CD14-positive monocyte (primary cell): ENCODE measurements around the gene NMUR1. TPM values are rescaled to one million over a fixed set of nuclear protein-coding genes. Genes with fewer than 3 reads are reported as not detected.

Experiments used
- DNase-seq, 3 donors: peaks; one replicate each; pipeline ENCODE4 v3.0.0-alpha.2; 2011 to 2022
- H2AFZ ChIP-seq: 2 replicates; pipeline ENCODE4 v1.6.0; 2012; ENCODE audit warnings: mild to moderate bottlenecking, low read depth, low read length, inconsistent platforms; ENCODE audit not compliant: insufficient read depth, poor library complexity, severe bottlenecking
- H3K27ac ChIP-seq, 2 donors: 1 replicate in 1 of 2; 2 replicates in 1 of 2; pipeline ENCODE4 v1.5.1; 2012 to 2013; ENCODE audit warnings: low read length in 2 of 2, control low read depth in 1 of 2, inconsistent platforms in 1 of 2, low read depth in 1 of 2, mild to moderate bottlenecking in 1 of 2
- H3K27me3 ChIP-seq, 2 donors: one replicate each; pipeline versions ENCODE4 v1.6.0 to v1.6.1; 2011 to 2013; ENCODE audit warnings: low read length in 2 of 2; ENCODE audit not compliant: control insufficient read depth in 2 of 2, insufficient read depth in 2 of 2
- H3K36me3 ChIP-seq, 2 donors: replicated peaks in 1 of 2; 1 replicate in 1 of 2; 2 replicates in 1 of 2; pipeline versions ENCODE4 v1.5.1 to v1.6.1; 2012 to 2013; ENCODE audit warnings: low read length in 2 of 2, control low read depth in 1 of 2, inconsistent platforms in 1 of 2, mild to moderate bottlenecking in 1 of 2; ENCODE audit not compliant: insufficient read depth in 2 of 2, control insufficient read depth in 1 of 2
- H3K4me1 ChIP-seq, 2 donors: 1 replicate in 1 of 2; 2 replicates in 1 of 2; pipeline versions ENCODE4 v1.5.1 to v1.6.1; 2012 to 2013; ENCODE audit warnings: low read length in 2 of 2, control low read depth in 1 of 2, inconsistent platforms in 1 of 2, mild to moderate bottlenecking in 1 of 2, moderate library complexity in 1 of 2; ENCODE audit not compliant: insufficient read depth in 2 of 2, control insufficient read depth in 1 of 2
- H3K4me2 ChIP-seq: replicated peaks from 2 replicates; pipeline ENCODE3; 2012; ENCODE audit warnings: low read length, moderate library complexity, mild to moderate bottlenecking; ENCODE audit not compliant: poor library complexity, severe bottlenecking; ENCODE audit errors: extremely low read depth
- H3K4me3 ChIP-seq, 3 experiments: fragments of 200-600 bp in 1 of 3; sonication (generic) in 1 of 3; replicated peaks in 1 of 3; 1 replicate in 2 of 3; 2 replicates in 1 of 3; pipeline ENCODE4 v1.5.1; 2011 to 2013; ENCODE audit warnings: low read length in 3 of 3, mild to moderate bottlenecking in 3 of 3, control low read depth in 2 of 3, low read depth in 2 of 3, inconsistent platforms in 1 of 3, moderate library complexity in 1 of 3
- H3K79me2 ChIP-seq: 2 replicates; pipeline ENCODE4 v1.6.0; 2012; ENCODE audit warnings: mild to moderate bottlenecking, control low read depth, inconsistent platforms, low read length, moderate library complexity; ENCODE audit not compliant: insufficient read depth
- H3K9ac ChIP-seq: 2 replicates; pipeline ENCODE4 v1.6.0; 2017; ENCODE audit warnings: low read length, mild to moderate bottlenecking; ENCODE audit not compliant: insufficient read depth, poor library complexity, severe bottlenecking
- H3K9me3 ChIP-seq, 2 donors: replicated peaks in 1 of 2; 1 replicate in 1 of 2; 2 replicates in 1 of 2; pipeline versions ENCODE4 v1.5.1 to v1.6.1; 2012 to 2013; ENCODE audit warnings: low read length in 2 of 2, control low read depth in 1 of 2; ENCODE audit not compliant: control insufficient read depth in 1 of 2, insufficient read depth in 1 of 2
- H4K20me1 ChIP-seq: 2 replicates; pipeline ENCODE4 v1.6.0; 2012; ENCODE audit warnings: mild to moderate bottlenecking, low read length, control low read depth, moderate library complexity; ENCODE audit not compliant: insufficient read depth
- H3K27ac Mint-ChIP-seq, 7 donors: one replicate each; pipeline ENCODE4 v1.8.0; 2020; ENCODE audit warnings: mild to moderate bottlenecking in 7 of 7, mixed read lengths in 7 of 7, moderate library complexity in 6 of 7, inconsistent platforms in 2 of 7
- H3K27me3 Mint-ChIP-seq, 3 donors: one replicate each; pipeline ENCODE4 v1.8.0; 2021 to 2022; ENCODE audit warnings: low read depth in 3 of 3, mild to moderate bottlenecking in 3 of 3, mixed read lengths in 3 of 3, moderate library complexity in 3 of 3, inconsistent platforms in 1 of 3
- H3K36me3 Mint-ChIP-seq, 2 donors: one replicate each; pipeline ENCODE4 v1.8.0; 2020; ENCODE audit warnings: mixed read lengths in 2 of 2, inconsistent platforms in 1 of 2, mild to moderate bottlenecking in 1 of 2
- H3K4me1 Mint-ChIP-seq: one replicate; pipeline ENCODE4 v1.8.0; 2020; ENCODE audit warnings: mild to moderate bottlenecking, mixed read lengths
- H3K4me3 Mint-ChIP-seq, 2 donors: one replicate each; pipeline ENCODE4 v1.8.0; 2020; ENCODE audit warnings: mild to moderate bottlenecking in 2 of 2, mixed read lengths in 2 of 2, moderate library complexity in 1 of 2
- H3K9me3 Mint-ChIP-seq, 7 donors: one replicate each; pipeline ENCODE4 v1.8.0; 2020 to 2022; ENCODE audit warnings: mixed read lengths in 7 of 7, mild to moderate bottlenecking in 6 of 7, moderate library complexity in 6 of 7, inconsistent platforms in 2 of 7
- WGBS: methylation state at CpG from one replicate; pipeline ENCODE4 v1.1.5; 2013; ENCODE audit warnings: missing lambda C conversion rate; ENCODE audit not compliant: insufficient coverage; 5-methylcytosine and 5-hydroxymethylcytosine counted together
- intact Hi-C, 2 donors: fragments of 100-400 bp; cut with micrococcal nuclease; formaldehyde crosslinking; loops; one replicate each; pipeline versions ENCODE4 v1.15.0 to v1.15.1; 2023
- polyA plus RNA-seq, 3 donors: library from polyadenylated mRNA; depleted of rRNA in 1 of 3; unstranded in 2 of 3; stranded (reverse) in 1 of 3; fragments of 300-500 nt in 2 of 3; fragments of >200 nt in 1 of 3; fragmentation: Illumina TruSeq in 2 of 3; gene quantifications; 1 replicate in 2 of 3; 2 replicates in 1 of 3; pipeline ENCODE4 v1.2.3, GENCODE V29; 2012 to 2021
- TF ChIP-seq, protein P1 (sequence below): fragments of 200-600 bp; IDR thresholded peaks from one replicate; pipeline ENCODE4 v1.8.0; 2022; ENCODE audit warnings: antibody characterized with exemption, mild to moderate bottlenecking

NMUR1 gene
- polyA plus RNA-seq, 3 donors = not detected

DNA sequence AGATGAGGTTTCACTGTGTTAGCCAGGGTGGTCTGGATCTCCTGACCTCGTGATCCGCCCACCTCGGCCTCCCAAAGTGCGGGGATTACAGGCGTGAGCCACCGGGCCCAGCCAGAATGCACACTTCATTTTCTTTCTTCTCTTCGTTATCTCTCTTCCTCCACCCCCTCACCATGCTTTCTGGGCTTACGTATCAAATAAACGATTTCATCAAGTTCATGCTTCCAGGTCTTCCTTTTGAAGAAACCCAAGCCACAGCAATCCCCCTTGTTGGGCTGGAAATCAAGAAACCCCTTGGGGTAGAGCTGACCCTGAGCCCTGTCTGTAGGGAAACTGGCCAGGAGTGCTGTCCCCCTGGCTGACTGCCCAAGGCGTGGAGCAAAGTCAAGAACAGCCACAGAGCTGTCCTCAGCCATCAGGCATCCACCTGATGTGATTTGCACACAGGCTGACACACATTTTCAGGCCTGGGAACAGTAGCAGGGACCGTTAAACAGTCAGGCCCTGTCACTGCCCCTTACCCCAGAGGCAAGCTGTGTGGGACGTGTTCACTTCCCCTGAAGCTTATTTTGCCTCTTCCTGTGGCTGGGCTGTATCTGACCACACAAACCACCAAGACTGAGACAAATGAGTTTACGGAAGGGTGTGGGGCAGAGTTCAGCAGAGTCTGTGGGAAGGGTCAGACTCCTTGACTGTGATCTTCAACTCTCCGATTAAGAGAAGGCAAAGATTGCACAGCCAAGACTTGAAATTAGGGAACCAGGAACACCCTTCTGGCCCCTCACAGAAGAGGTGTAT, 15.1 kb upstream of the NMUR1 start:
- H3K36me3 ChIP-seq = peaks cover 0 to 5% of the 10 kb centered on the region in 2 donors
- H3K4me3 ChIP-seq = peak overlapping the region in 1 of 3 experiments; percentile 46
- peaks cover 13 to 24% of the 10 kb centered on the region in 2 donors for H3K9me3 ChIP-seq
- H3K79me2 ChIP-seq = no peaks in the 10 kb centered on the region
- Mint-ChIP-seq H3K27me3 (peaks cover 77 to 88% (median 84%) of the 10 kb centered on the region in 3 donors), H3K9me3 (peaks cover 14 to 37% (median 28%) of the 10 kb centered on the region in 7 donors), H3K4me1 (peaks cover 42% of the 10 kb centered on the region), H3K36me3 (peaks cover 22 to 25% of the 10 kb centered on the region in 2 donors), H3K4me3 (peak overlapping the region; percentile 31 to 95), H3K27ac (peak overlapping the region; percentile 69 to 97 (median 94))
- no peak overlapping the region for H3K9ac ChIP-seq
- no peak overlapping the region for H2AFZ ChIP-seq
- H3K4me1 ChIP-seq = peaks cover 25 to 35% of the 10 kb centered on the region in 2 donors
- TF ChIP-seq, protein P1, sequence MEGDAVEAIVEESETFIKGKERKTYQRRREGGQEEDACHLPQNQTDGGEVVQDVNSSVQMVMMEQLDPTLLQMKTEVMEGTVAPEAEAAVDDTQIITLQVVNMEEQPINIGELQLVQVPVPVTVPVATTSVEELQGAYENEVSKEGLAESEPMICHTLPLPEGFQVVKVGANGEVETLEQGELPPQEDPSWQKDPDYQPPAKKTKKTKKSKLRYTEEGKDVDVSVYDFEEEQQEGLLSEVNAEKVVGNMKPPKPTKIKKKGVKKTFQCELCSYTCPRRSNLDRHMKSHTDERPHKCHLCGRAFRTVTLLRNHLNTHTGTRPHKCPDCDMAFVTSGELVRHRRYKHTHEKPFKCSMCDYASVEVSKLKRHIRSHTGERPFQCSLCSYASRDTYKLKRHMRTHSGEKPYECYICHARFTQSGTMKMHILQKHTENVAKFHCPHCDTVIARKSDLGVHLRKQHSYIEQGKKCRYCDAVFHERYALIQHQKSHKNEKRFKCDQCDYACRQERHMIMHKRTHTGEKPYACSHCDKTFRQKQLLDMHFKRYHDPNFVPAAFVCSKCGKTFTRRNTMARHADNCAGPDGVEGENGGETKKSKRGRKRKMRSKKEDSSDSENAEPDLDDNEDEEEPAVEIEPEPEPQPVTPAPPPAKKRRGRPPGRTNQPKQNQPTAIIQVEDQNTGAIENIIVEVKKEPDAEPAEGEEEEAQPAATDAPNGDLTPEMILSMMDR = no peak
- H4K20me1 ChIP-seq = peaks cover 9% of the 10 kb centered on the region
- peak overlapping the region; percentile 62 for H3K4me2 ChIP-seq
- H3K27ac ChIP-seq = peak overlapping the region in 1 of 2 donors; percentile 47
- intact Hi-C loops = no loop called here
- H3K27me3 ChIP-seq = peaks cover 41 to 75% of the 10 kb centered on the region in 2 donors
- 2% methylated on average over 12 of the region's 14 CpGs for WGBS
- DNase-seq = peak; percentile 91 to 92 (median 92)

DNA sequence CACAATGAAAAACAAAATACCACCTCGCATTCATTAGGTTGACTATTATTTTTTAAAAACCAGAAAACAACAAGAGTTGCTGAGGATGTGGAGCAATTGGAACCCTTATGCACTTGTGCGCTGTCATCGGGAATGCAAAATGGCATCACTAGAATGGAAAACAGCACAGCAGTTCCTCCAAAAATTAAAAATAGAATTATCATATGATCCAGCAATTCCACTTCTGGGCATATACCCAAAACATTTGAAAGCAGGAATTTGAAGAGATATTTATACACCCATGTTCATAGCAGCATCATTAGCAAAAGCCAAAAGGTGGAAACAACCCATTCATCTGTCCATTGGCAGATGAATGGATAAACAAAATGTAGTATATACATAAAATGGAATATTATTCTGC, 11.9 kb upstream of the NMUR1 start:
- Mint-ChIP-seq H3K9me3 (peaks cover 14 to 34% (median 27%) of the 10 kb centered on the region in 7 donors), H3K27ac (no peak overlapping the region), H3K4me1 (peaks cover 32% of the 10 kb centered on the region), H3K27me3 (peaks cover 72 to 80% (median 79%) of the 10 kb centered on the region in 3 donors), H3K4me3 (peak overlapping the region in 1 of 2 donors; percentile 84), H3K36me3 (peaks cover 15 to 25% of the 10 kb centered on the region in 2 donors)
- H3K27me3 ChIP-seq = peaks cover 35 to 61% of the 10 kb centered on the region in 2 donors
- H2AFZ ChIP-seq = no peak overlapping the region
- no peak overlapping the region for H3K27ac ChIP-seq
- no peak overlapping the region for H3K9ac ChIP-seq
- DNase-seq = no peak
- WGBS = no CpG with 5 or more reads among the region's 3 CpGs
- intact Hi-C loops = no loop called here
- peaks cover 0 to 5% of the 10 kb centered on the region in 2 donors for H3K36me3 ChIP-seq
- H3K9me3 ChIP-seq = peaks cover 13 to 24% of the 10 kb centered on the region in 2 donors
- H3K4me3 ChIP-seq = no peak overlapping the region
- H4K20me1 ChIP-seq = peaks cover 9% of the 10 kb centered on the region
- no peak overlapping the region for H3K4me2 ChIP-seq
- peaks cover 25 to 30% of the 10 kb centered on the region in 2 donors for H3K4me1 ChIP-seq
- H3K79me2 ChIP-seq = no peaks in the 10 kb centered on the region
- TF ChIP-seq, protein P1 = no peak
